D721Med (cell line): ENCODE data around the gene LMO4.

Experiments used
- DNase-seq: peaks from one replicate; pipeline ENCODE4 v3.0.0; 2011; ENCODE audit warnings: low spot score; ENCODE audit not compliant: insufficient read length
- FAIRE-seq: peaks from 2 replicates; lab custom pipeline; 2011; peaks lifted over from hg19 to GRCh38; lab: Jason Lieb, UNC
- TF ChIP-seq, protein P1 (sequence below): IDR thresholded peaks from 2 replicates; pipeline ENCODE4 v1.5.1; 2012; ENCODE audit warnings: mild to moderate bottlenecking, control low read depth; ENCODE audit not compliant: insufficient read depth; ENCODE audit errors: missing control alignments

Gene LMO4

DNA sequence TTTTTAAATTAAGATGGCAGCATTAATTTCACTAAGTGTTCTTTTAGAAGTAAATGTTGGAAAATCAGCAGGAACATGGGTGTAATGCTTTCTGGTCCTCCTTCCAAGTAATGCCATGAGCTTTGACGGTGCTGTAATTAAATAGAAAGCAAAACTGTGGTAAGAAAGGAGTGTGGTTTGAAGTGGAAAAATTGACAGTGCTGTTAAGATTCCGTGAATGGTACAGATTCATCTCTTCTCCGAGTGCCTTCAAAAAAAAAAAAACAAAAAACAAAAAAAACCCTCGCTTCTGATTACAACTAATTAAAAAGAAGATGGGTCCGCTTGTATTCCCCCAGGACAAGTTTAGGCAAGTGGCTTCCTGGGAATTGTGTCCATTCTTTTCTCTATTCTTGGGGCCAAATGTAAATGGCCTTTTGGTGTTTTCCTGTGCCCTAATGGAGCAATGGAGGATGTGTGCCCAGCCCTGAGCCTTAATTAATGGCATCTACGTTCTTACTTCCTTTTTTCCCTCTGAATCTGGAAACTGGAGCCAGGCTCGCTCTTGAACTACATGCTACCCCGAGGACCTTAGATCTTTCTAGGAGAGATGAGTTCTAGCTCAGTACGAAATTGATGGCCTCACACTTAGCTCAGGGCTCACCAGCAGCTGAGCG lies 5.1 kb downstream of the LMO4 start:
- DNase-seq (no peak), FAIRE-seq (no peak)
- TF ChIP-seq, protein P1, sequence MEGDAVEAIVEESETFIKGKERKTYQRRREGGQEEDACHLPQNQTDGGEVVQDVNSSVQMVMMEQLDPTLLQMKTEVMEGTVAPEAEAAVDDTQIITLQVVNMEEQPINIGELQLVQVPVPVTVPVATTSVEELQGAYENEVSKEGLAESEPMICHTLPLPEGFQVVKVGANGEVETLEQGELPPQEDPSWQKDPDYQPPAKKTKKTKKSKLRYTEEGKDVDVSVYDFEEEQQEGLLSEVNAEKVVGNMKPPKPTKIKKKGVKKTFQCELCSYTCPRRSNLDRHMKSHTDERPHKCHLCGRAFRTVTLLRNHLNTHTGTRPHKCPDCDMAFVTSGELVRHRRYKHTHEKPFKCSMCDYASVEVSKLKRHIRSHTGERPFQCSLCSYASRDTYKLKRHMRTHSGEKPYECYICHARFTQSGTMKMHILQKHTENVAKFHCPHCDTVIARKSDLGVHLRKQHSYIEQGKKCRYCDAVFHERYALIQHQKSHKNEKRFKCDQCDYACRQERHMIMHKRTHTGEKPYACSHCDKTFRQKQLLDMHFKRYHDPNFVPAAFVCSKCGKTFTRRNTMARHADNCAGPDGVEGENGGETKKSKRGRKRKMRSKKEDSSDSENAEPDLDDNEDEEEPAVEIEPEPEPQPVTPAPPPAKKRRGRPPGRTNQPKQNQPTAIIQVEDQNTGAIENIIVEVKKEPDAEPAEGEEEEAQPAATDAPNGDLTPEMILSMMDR, result no peak

DNA sequence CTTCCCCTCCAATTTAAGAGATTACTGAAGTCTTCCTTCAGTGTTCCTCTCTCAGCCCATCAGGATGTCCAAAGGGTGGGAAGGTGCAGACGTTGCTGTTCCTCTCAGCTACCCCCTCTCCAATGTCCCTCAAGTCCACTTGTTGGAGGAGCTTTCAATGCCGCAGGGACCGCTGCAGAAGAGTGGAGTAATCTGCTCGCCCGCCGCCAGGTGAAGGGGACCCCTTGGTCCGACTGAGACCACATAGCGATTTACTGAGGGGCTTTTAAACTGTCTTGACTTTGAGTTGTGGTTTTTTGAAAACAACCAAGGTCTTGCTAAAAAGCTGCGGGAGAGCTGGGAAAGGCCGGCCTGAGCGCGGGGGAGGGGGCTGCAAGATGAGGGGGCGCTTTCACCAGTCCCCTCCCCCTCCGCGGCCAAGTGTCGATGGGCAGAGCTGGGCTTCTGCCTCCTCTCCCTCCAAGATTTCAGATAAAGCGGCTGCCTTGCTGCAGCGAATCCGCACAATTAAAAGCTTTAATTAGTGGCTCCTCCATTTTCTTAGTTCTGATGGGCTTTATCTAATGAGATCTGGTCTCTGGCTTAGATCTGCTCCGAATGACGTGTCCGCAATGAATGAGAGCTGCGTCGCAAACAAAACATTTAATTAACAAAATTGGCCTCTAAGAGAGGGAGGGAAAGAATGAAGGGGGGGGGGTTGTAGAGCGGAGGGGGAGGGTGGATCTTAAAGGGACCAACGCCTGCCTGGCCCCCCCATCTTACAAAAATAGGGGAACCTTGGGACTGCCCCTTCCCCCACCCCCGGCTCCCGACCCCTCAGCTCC lies 5.9 kb downstream of the LMO4 start:
- FAIRE-seq, result no peak
- TF ChIP-seq, protein P1, result no peak
- DNase-seq, result peak; percentile 41

DNA sequence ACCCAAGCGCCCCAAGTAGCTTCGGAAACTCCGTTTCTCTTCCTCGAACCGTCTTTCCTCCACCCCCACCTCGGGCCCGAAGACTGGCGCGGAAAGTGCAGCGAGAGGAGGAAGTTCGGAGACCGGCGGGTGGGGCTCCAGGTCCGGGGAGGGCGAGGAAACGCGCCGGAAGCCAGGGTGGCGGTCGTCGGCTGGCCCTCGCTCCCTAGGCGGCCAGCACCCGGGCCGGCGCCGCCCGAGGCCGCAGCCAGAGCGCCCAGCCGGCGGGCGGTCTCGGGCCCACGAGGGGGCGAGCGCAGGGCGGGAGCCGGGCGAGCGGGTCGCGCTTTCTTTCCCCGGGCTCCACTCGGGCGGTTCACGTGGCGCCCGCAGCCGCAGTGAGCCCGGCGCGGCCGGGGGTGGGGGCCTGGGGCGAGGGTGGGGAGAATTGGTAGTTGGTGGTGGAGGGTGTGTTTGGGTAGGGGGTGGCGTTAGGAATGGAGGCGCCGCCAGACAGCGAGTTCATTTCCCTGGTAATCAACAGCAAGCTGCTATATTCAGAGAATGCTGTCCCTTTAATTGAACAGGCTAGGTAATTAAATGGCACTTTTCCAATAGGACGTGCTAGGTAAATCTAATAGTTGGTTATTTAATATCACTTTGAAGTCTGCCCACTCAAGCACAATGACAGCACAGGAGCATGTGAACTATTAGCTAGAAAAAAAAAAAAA lies 6.7 kb downstream of the LMO4 start:
- FAIRE-seq (no peak), DNase-seq (no peak)
- TF ChIP-seq, protein P1, result peak; percentile 22

DNA sequence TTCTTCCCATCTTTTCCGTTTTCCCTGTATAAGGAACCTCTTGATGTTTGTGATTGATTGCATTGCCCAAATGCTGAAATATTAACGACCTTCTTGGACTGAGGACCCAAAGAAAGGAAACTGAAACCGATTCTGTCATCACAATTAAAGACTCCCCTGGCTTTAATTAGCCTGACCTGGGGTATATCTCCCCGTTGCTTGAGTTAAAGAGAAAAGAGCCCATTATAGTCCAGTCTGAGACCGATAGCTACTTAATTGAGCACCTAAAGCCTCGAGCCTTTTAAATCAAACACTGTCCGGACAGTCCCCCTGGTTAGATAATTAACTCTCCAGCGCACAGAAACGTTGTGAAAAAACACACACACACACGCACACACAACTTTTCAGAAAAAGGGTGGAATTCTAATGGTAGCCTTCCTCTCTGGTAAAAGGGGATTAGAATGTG lies 8.0 kb downstream of the LMO4 start:
- DNase-seq, result no peak
- TF ChIP-seq, protein P1, result no peak
- no peak for FAIRE-seq

DNA sequence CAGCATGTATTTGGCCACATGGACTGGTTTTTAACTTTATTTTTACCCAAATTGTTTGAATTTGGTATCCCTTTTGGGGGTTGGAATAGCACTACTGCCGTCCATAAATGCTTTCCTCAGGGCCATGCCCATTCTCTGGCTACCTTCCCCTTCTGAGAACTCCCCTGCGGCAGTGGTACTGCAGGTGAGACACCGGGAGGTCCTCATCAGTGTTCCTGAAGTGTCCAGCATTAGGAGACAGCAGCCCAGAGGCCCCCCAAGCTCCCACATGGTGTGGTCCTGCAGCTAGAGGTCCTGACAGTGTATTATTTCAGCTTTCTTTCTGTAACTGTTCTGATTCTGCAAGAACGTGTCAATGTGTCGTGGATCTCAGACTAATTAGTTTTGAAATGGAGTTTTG lies 8.9 kb downstream of the LMO4 start:
- TF ChIP-seq, protein P1, result no peak
- DNase-seq (no peak), FAIRE-seq (no peak)

DNA sequence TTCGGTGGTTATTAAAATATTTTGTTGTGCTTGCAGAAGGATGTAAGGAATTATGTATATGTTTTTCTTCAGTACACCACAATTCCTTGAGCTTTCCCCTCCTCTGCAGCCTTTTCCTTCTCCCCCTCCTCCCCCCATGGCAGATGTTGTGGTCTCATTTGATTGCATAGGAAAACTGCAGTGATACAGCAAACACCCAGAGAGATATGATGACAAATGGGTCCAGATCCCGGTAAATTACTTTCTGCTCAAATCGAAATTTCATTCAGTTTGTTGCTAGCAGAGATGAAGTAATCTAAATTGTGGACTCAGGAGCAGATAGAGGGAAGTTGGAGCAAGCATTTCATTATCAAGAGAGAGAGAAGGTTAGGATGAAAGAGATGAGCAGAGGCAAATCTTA lies 9.9 kb downstream of the LMO4 start:
- FAIRE-seq (peak; percentile 60), DNase-seq (no peak)
- TF ChIP-seq, protein P1, result no peak
